ENCODE results near the gene SPSB1.

- TF ChIP-seq ZNF274 (IDR thresholded peaks at IDR 0.05; ENCODE audit: low read depth, low read length) = no peak
- no peak for TF ChIP-seq YY1 (IDR thresholded peaks at IDR 0.05; ENCODE audit: insufficient read depth, insufficient read length)
These were observed 59.1 kb downstream of the SPSB1 start for GRCh38 chr1:9351654-9352271.

All from NT2/D1 (cell line).